Measurements from ENCODE around the gene MARCHF2.

Gene MARCHF2

DNA sequence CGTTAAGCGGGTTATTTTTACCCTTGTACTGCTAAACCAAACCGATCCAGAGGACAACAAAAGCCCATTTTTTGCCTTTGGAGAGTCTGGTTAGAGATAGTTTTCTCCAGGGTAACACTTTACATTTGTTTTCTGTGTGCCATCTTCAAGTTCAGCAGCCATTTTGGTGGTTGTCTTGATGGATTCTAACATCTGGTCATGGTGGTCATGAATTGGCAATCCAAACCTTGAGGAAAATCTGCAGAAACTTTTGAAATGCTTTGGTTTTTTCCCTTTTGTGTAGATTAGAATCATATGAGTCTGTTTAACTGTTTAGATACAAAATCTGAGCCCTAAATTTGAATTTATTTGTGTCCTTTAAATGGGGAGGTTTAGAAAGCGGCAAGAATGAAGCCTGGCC, 48.3 kb downstream of the MARCHF2 start:
- H3K4me3 ChIP-seq (ENCODE audit: insufficient read depth, low read depth, low read length): no peak overlapping the region
- peaks cover 41% of the 10 kb centered on the region for H3K36me3 ChIP-seq (ENCODE audit: control insufficient read depth, insufficient read depth, low read length)
- H3K27me3 ChIP-seq (ENCODE audit: control insufficient read depth, insufficient read depth, low read length, poor library complexity, severe bottlenecking): no peaks in the 10 kb centered on the region
- 95 to 99% methylated on average over 3 of the region's 4 CpGs for WGBS, 2 experiments
- H3K4me1 ChIP-seq (ENCODE audit: control insufficient read depth, insufficient read depth, low read length): peaks cover 19% of the 10 kb centered on the region
- H3K27ac ChIP-seq (ENCODE audit: insufficient read depth, low read depth, low read length, poor library complexity, severe bottlenecking): no peak overlapping the region
- no peaks in the 10 kb centered on the region for H3K9me3 ChIP-seq (ENCODE audit: control insufficient read depth, low read length)

DNA sequence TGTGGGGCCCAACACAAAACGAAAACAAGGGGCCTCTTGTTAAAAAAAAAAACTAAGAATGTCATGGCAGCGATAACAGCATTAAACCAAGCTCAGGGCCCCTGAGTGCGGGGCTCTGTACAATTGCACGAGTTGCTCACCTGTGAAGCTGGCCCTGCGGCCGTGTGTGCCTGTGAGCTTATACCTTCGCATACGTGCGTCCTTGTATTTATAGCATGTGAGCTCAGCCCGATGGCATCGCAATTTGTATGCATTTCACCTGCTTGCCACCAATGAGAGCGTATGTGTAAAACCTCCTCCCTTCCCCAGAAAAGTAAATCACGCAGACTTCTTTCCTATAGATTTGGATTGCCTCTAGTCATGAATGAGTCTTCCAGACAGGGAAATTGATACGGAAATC, 48.8 kb downstream of the MARCHF2 start:
- peaks cover 38% of the 10 kb centered on the region for H3K36me3 ChIP-seq (ENCODE audit: control insufficient read depth, insufficient read depth, low read length)
- H3K27me3 ChIP-seq (ENCODE audit: control insufficient read depth, insufficient read depth, low read length, poor library complexity, severe bottlenecking): no peaks in the 10 kb centered on the region
- no peak overlapping the region for H3K4me3 ChIP-seq (ENCODE audit: insufficient read depth, low read depth, low read length)
- peaks cover 19% of the 10 kb centered on the region for H3K4me1 ChIP-seq (ENCODE audit: control insufficient read depth, insufficient read depth, low read length)
- H3K9me3 ChIP-seq (ENCODE audit: control insufficient read depth, low read length): no peaks in the 10 kb centered on the region
- WGBS, 2 experiments: 94 to 96% methylated on average over 14 of the region's 14 CpGs
- no peak overlapping the region for H3K27ac ChIP-seq (ENCODE audit: insufficient read depth, low read depth, low read length, poor library complexity, severe bottlenecking)

DNA sequence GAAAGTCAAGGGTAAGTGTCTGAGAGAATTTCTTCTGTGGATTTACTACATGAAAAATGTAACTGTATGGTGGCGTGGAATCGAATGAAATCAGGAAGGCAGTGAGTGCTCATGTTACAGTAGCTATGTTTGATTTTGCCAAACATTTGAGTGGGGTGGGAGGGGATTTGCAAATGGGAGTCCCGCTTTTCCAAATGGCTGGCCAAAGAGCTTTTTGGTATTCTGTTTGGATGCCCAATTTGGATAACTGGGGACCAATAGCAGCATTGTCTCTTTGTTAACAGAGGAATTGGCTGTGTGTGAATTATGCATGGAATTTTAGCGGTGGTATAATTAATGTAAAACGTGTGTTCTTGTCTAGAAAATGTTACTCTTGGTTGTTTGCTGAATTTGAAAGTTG, 49.5 kb downstream of the MARCHF2 start:
- Histone ChIP-seq H3K36me3 (ENCODE audit: control insufficient read depth, insufficient read depth, low read length) (peaks cover 42% of the 10 kb centered on the region), H3K4me3 (ENCODE audit: insufficient read depth, low read depth, low read length) (no peak overlapping the region), H3K27ac (ENCODE audit: insufficient read depth, low read depth, low read length, poor library complexity, severe bottlenecking) (no peak overlapping the region), H3K27me3 (ENCODE audit: control insufficient read depth, insufficient read depth, low read length, poor library complexity, severe bottlenecking) (no peaks in the 10 kb centered on the region), H3K4me1 (ENCODE audit: control insufficient read depth, insufficient read depth, low read length) (peaks cover 15% of the 10 kb centered on the region), H3K9me3 (ENCODE audit: control insufficient read depth, low read length) (no peaks in the 10 kb centered on the region)
- 87 to 93% methylated on average over 5 of the region's 5 CpGs for WGBS, 2 experiments

DNA sequence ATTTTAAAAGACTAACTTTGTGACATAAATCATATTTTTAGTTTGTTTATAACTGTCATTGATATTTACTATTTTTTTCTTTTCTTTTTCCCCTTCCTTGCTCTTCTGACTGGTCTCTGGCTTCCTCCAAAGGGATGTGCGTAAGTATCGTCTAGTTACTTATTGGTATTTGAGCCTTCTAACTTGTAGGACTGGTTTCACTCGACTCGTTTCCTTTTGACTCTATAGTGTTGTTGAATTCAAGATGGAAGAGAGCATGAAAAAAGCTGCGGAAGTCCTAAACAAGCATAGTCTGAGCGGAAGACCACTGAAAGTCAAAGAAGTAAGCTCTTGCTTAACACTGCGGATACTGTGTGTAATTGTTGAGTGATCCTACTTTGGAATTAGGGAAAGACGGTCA, 50.3 kb downstream of the MARCHF2 start:
- no peaks in the 10 kb centered on the region for H3K27me3 ChIP-seq (ENCODE audit: control insufficient read depth, insufficient read depth, low read length, poor library complexity, severe bottlenecking)
- H3K4me3 ChIP-seq (ENCODE audit: insufficient read depth, low read depth, low read length): no peak overlapping the region
- peaks cover 10% of the 10 kb centered on the region for H3K4me1 ChIP-seq (ENCODE audit: control insufficient read depth, insufficient read depth, low read length)
- no peak overlapping the region for H3K27ac ChIP-seq (ENCODE audit: insufficient read depth, low read depth, low read length, poor library complexity, severe bottlenecking)
- peaks cover 42% of the 10 kb centered on the region for H3K36me3 ChIP-seq (ENCODE audit: control insufficient read depth, insufficient read depth, low read length)
- 97 to 98% methylated on average over 8 of the region's 8 CpGs for WGBS, 2 experiments
- H3K9me3 ChIP-seq (ENCODE audit: control insufficient read depth, low read length): no peaks in the 10 kb centered on the region

DNA sequence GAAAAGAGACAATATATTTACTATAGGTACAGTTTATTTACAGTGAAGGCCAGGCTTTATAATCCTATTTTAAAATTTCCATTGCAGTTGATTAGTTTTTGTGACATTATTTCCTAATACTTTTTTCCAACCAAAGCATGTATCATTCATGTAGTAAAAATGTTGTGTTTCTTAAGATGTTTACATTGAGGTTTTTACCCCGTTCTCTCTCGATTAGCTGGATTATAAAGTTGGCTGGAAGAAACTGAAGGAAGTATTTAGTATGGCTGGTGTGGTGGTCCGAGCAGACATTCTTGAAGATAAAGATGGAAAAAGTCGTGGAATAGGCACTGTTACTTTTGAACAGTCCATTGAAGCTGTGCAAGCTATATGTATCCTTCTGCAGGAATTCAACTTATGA, 52.9 kb downstream of the MARCHF2 start:
- no peak overlapping the region for H3K4me3 ChIP-seq (ENCODE audit: insufficient read depth, low read depth, low read length)
- H3K9me3 ChIP-seq (ENCODE audit: control insufficient read depth, low read length): no peaks in the 10 kb centered on the region
- 95 to 96% methylated on average over 4 of the region's 4 CpGs for WGBS, 2 experiments
- H3K27ac ChIP-seq (ENCODE audit: insufficient read depth, low read depth, low read length, poor library complexity, severe bottlenecking): no peak overlapping the region
- peaks cover 64% of the 10 kb centered on the region for H3K36me3 ChIP-seq (ENCODE audit: control insufficient read depth, insufficient read depth, low read length)
- H3K4me1 ChIP-seq (ENCODE audit: control insufficient read depth, insufficient read depth, low read length): peaks cover 18% of the 10 kb centered on the region
- no peaks in the 10 kb centered on the region for H3K27me3 ChIP-seq (ENCODE audit: control insufficient read depth, insufficient read depth, low read length, poor library complexity, severe bottlenecking)

DNA sequence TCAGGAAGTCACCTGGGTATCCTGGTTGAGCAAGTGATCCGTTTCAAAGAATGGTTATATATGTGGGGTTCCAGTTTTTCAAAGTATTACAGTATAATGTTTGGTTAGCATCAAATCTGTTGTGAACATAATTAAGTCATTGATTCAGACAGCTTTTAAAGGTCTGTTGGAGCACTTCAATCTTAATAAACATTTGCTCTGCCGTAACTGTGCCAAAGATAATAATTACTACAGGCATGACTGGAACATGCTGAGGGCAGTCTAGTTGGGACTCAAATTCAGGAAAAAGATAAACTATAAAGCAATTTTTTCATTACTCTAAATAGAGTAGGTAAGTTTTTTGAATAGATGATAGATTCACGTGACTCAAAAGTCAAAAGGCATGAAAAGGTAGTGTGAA, 55.0 kb downstream of the MARCHF2 start:
- Histone ChIP-seq H3K27ac (ENCODE audit: insufficient read depth, low read depth, low read length, poor library complexity, severe bottlenecking) (no peak overlapping the region), H3K27me3 (ENCODE audit: control insufficient read depth, insufficient read depth, low read length, poor library complexity, severe bottlenecking) (no peaks in the 10 kb centered on the region), H3K36me3 (ENCODE audit: control insufficient read depth, insufficient read depth, low read length) (peaks cover 73% of the 10 kb centered on the region), H3K4me1 (ENCODE audit: control insufficient read depth, insufficient read depth, low read length) (peaks cover 18% of the 10 kb centered on the region), H3K9me3 (ENCODE audit: control insufficient read depth, low read length) (no peaks in the 10 kb centered on the region), H3K4me3 (ENCODE audit: insufficient read depth, low read depth, low read length) (no peak overlapping the region)
- 95 to 100% methylated on average over 1 to 3 of the region's 3 CpGs for WGBS, 2 experiments

DNA sequence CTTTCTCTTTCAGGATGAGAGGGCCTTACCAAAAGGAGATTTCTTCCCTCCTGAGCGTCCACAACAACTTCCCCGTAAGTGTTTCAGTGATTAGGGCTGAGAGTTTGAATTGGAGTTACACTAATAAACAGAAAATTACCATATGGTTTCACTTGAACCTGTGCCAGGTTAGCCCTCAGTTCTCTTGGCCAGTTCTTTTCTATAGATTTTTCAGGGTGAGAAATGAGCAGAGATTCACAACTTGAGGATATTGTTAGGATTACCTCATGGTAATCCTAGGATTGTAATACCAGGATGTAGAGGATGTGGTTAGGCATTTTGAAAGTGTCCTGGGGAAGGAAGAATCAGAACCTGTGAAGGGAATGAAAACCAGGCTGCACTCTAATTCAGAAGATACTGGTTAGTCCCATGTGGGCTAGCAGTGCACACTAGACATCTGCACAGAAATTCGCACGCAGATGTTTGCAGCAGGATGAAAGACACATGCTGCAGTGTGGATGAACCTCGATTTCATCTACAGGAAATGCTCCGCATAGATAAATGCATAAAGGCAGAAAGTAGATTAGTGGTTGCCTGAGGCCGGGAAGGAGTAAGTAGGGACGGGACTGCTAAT, 55.8 kb downstream of the MARCHF2 start:
- Histone ChIP-seq H3K27ac (ENCODE audit: insufficient read depth, low read depth, low read length, poor library complexity, severe bottlenecking) (no peak overlapping the region), H3K4me3 (ENCODE audit: insufficient read depth, low read depth, low read length) (no peak overlapping the region), H3K36me3 (ENCODE audit: control insufficient read depth, insufficient read depth, low read length) (peaks cover 69% of the 10 kb centered on the region), H3K9me3 (ENCODE audit: control insufficient read depth, low read length) (no peaks in the 10 kb centered on the region), H3K4me1 (ENCODE audit: control insufficient read depth, insufficient read depth, low read length) (peaks cover 18% of the 10 kb centered on the region), H3K27me3 (ENCODE audit: control insufficient read depth, insufficient read depth, low read length, poor library complexity, severe bottlenecking) (no peaks in the 10 kb centered on the region)
- 94 to 96% methylated on average over 6 to 8 of the region's 8 CpGs for WGBS, 2 experiments

DNA sequence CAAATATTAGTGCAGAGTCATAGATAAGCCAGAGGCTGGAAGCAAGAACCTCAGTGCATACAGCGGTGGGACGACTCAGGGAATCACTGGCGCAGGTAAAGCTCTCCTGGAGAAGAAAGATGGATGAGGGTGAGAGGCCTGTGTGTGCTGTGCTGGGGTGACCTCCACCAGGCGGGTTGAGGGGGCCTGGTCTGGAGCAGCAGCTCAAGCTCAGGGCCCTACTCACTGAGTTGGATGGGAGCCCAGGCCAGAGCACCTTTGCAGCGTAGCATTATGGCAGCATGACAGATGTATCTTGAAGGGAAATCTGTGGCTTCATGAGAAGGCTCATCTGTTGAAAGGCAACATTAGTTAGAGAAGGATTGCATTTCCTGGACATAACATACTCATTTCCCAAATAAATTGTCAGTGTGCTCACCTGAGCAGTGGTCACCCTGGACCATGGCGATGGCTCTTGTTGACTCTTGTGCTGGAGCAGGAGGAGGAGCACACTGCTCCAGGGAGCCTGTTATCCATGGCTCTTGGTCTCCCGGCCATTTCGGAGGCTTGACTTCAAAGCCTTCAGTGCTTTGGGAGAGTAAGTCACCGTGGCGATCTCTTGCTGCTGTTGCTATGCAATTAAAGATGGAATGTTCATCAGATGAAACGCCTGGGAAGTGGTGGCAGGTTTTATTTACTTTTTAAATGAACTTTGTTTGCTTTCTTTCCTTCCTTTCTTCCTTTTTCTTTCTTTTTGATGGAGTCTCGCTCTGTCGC, 56.7 kb downstream of the MARCHF2 start:
- Histone ChIP-seq H3K4me3 (ENCODE audit: insufficient read depth, low read depth, low read length) (no peak overlapping the region), H3K36me3 (ENCODE audit: control insufficient read depth, insufficient read depth, low read length) (peaks cover 62% of the 10 kb centered on the region), H3K9me3 (ENCODE audit: control insufficient read depth, low read length) (no peaks in the 10 kb centered on the region), H3K4me1 (ENCODE audit: control insufficient read depth, insufficient read depth, low read length) (peaks cover 18% of the 10 kb centered on the region), H3K27me3 (ENCODE audit: control insufficient read depth, insufficient read depth, low read length, poor library complexity, severe bottlenecking) (no peaks in the 10 kb centered on the region), H3K27ac (ENCODE audit: insufficient read depth, low read depth, low read length, poor library complexity, severe bottlenecking) (peak overlapping the region; percentile 64)
- 84 to 87% methylated on average over 13 of the region's 13 CpGs for WGBS, 2 experiments

DNA sequence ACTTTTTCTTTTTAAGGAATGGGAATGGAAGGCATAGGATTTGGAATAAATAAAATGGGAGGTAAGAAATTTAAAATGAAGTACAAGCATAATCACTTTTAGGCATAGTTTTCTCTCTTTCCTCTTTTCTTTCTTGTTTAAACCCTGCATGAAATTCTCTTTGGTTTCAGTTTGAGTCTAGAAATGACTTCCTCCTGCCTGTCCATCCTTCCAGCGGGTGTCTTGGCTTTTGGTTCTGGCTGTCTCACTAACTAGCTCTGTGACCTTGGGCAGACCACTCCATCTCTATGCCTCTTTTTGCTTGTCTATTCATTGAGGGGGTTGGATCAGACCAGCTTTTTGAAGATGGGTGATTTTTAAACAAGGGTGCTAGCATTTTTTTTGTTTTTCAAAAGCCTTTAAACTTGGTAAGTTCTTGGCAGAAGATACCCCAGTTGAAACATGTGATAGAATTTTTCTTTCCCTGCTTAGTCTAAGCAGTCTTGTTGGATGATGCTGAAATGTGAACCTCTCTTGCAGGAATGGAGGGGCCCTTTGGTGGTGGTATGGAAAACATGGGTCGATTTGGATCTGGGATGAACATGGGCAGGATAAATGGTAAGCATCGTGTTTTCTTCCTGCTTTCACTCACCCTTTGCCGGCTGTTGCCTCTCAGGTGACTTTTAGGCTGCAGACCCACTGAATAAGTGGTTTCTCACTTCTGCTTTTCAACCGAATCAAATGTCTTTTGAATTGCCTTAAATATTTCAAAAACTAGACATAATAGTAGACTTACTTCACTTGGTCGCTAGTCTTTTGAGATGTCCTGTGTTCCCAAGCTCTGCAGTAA, 60.8 kb downstream of the MARCHF2 start:
- Histone ChIP-seq H3K27ac (ENCODE audit: insufficient read depth, low read depth, low read length, poor library complexity, severe bottlenecking) (no peak overlapping the region), H3K36me3 (ENCODE audit: control insufficient read depth, insufficient read depth, low read length) (peaks cover 50% of the 10 kb centered on the region), H3K4me1 (ENCODE audit: control insufficient read depth, insufficient read depth, low read length) (peaks cover 18% of the 10 kb centered on the region), H3K27me3 (ENCODE audit: control insufficient read depth, insufficient read depth, low read length, poor library complexity, severe bottlenecking) (no peaks in the 10 kb centered on the region), H3K4me3 (ENCODE audit: insufficient read depth, low read depth, low read length) (no peak overlapping the region), H3K9me3 (ENCODE audit: control insufficient read depth, low read length) (no peaks in the 10 kb centered on the region)
- WGBS, 2 experiments: 95% methylated on average over 6 of the region's 6 CpGs

DNA sequence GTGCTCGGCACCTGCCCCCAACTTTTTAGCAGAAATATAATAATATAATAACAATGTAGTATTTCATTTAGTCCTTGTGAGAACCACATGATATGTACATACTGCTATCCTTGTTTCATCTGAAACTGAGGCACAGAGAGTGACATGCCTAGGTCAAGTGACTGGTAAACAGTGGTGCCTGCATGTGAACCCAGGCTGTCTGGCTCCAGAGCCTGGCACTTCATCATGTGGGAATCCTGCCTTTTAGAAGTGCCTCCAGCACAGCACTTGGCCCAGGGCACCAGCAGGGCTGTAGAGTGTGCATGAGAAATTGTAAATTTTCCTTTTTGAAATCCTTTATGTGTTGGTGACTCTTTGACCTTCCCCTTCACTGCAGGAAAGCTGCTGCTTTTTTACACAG, 61.9 kb downstream of the MARCHF2 start:
- H3K27ac ChIP-seq (ENCODE audit: insufficient read depth, low read depth, low read length, poor library complexity, severe bottlenecking): no peak overlapping the region
- H3K36me3 ChIP-seq (ENCODE audit: control insufficient read depth, insufficient read depth, low read length): peaks cover 42% of the 10 kb centered on the region
- WGBS, 2 experiments: 100% methylated on average over 1 of the region's 1 CpG
- peaks cover 8% of the 10 kb centered on the region for H3K4me1 ChIP-seq (ENCODE audit: control insufficient read depth, insufficient read depth, low read length)
- no peaks in the 10 kb centered on the region for H3K27me3 ChIP-seq (ENCODE audit: control insufficient read depth, insufficient read depth, low read length, poor library complexity, severe bottlenecking)
- H3K9me3 ChIP-seq (ENCODE audit: control insufficient read depth, low read length): no peaks in the 10 kb centered on the region
- H3K4me3 ChIP-seq (ENCODE audit: insufficient read depth, low read depth, low read length): no peak overlapping the region

All from ectodermal cell (in vitro differentiated cells).